OCI-LY1 (cell line): ENCODE data around the gene TECTB.

Experiments
- H2AFZ ChIP-seq: fragments of 200-600 bp; sonication (generic), shearing (Covaris generic); 2 replicates; pipeline ENCODE4 v1.6.0; 2014; ENCODE audit warnings: antibody characterized with exemption, mild to moderate bottlenecking, low read length
- H3F3A ChIP-seq: fragments of 200-600 bp; sonication (generic), shearing (Covaris generic); 2 replicates; pipeline ENCODE4 v1.6.0; 2014; ENCODE audit warnings: mild to moderate bottlenecking, antibody characterized with exemption, low read length, moderate library complexity; ENCODE audit not compliant: insufficient read depth
- H3K27ac ChIP-seq: fragments of 200-600 bp; sonication (generic); 2 replicates; pipeline ENCODE4 v1.5.1; 2014; ENCODE audit warnings: low read length, mixed run types, mild to moderate bottlenecking, low read depth; ENCODE audit not compliant: poor library complexity, severe bottlenecking
- H3K27me3 ChIP-seq: fragments of 200-600 bp; sonication (generic); 2 replicates; pipeline ENCODE4 v1.6.0; 2014; ENCODE audit warnings: antibody characterized with exemption, mild to moderate bottlenecking, low read length, moderate library complexity; ENCODE audit not compliant: insufficient read depth
- H3K36me3 ChIP-seq: fragments of 200-600 bp; sonication (generic); 2 replicates; pipeline ENCODE4 v1.6.1; 2014; ENCODE audit warnings: mild to moderate bottlenecking, antibody characterized with exemption, low read length, moderate library complexity, mixed read lengths; ENCODE audit not compliant: insufficient read depth
- H3K4me1 ChIP-seq: fragments of 200-600 bp; sonication (generic); 2 replicates; pipeline ENCODE4 v1.5.1; 2014; ENCODE audit warnings: mild to moderate bottlenecking, low read length, moderate library complexity; ENCODE audit not compliant: insufficient read depth, severe bottlenecking
- H3K4me2 ChIP-seq: fragments of 200-600 bp; sonication (generic), shearing (Covaris generic); 2 replicates; pipeline ENCODE4 v1.6.1; 2014; ENCODE audit warnings: low read length
- H3K4me3 ChIP-seq: fragments of 200-600 bp; sonication (generic); 2 replicates; pipeline ENCODE4 v1.5.1; 2014; ENCODE audit warnings: low read length, low read depth, mild to moderate bottlenecking, mixed read lengths; ENCODE audit not compliant: poor library complexity, severe bottlenecking
- H3K79me2 ChIP-seq: fragments of 200-600 bp; shearing (Covaris generic); 2 replicates; pipeline ENCODE4 v1.6.1; 2016; ENCODE audit warnings: mixed run types, low read length, mixed read lengths; ENCODE audit not compliant: insufficient read depth
- H3K9ac ChIP-seq: fragments of 200-600 bp; sonication (generic), shearing (Covaris generic); 2 replicates; pipeline ENCODE4 v1.6.1; 2014; ENCODE audit warnings: mild to moderate bottlenecking, low read length, mixed read lengths
- H3K9me2 ChIP-seq: fragments of 200-600 bp; sonication (generic), shearing (Covaris generic); 2 replicates; pipeline ENCODE4 v1.6.1; 2014; ENCODE audit warnings: low read depth, mild to moderate bottlenecking, low read length, mixed read lengths
- H3K9me3 ChIP-seq: fragments of 200-600 bp; shearing (Covaris generic); 2 replicates; pipeline ENCODE4 v1.6.1; 2014; ENCODE audit warnings: low read length, mixed read lengths
- H4K20me1 ChIP-seq: fragments of 200-600 bp; sonication (generic), shearing (Covaris generic); 2 replicates; pipeline ENCODE4 v1.6.0; 2016; ENCODE audit warnings: mild to moderate bottlenecking, low read length; ENCODE audit not compliant: insufficient read depth
- CTCF ChIP-seq: fragments of 200-600 bp; sonication (generic), shearing (Covaris generic); IDR thresholded peaks from 2 replicates; pipeline ENCODE4 v1.5.1; 2017; ENCODE audit warnings: mild to moderate bottlenecking, antibody characterized with exemption, low read length, moderate library complexity, mixed read lengths
- EZH2 ChIP-seq: fragments of 200-600 bp; sonication (generic), shearing (Covaris generic); IDR thresholded peaks from 2 replicates; pipeline ENCODE4 v1.8.0; 2017; ENCODE audit warnings: borderline replicate concordance, mixed run types, mild to moderate bottlenecking, antibody characterized with exemption, low read length, moderate library complexity, mixed read lengths

The TECTB gene

DNA sequence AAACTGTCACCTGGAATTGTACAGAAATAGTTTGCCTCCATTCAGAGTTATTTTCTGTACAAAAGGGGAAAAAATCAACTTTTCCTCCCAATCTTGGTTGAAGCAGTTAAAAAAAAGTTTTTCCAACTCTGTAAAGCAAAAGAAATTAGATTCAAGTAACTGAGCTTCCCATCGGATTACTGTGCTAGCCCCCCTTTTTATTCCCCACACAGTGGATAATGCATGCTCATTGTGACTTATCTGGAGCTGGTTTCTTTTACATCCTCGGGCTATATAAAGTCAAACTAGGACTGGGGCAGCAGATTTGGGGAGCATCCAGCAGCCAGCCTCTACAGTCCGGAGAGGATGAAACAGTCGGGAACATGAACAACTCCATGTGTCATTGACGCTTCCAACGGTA, at the start of gene TECTB:
Gene TECTB, plus strand, starts transcription at position 301 of the 400 bp plus-strand sequence. CDS start 335 bp downstream, outside the sequence.
- no peaks in the 10 kb centered on the region for H3F3A ChIP-seq
- no peaks in the 10 kb centered on the region for H4K20me1 ChIP-seq
- H3K27ac ChIP-seq: no peak within 1 kb of the TSS
- no peaks in the 10 kb centered on the region for H3K4me1 ChIP-seq
- no peaks in the 10 kb centered on the region for H3K36me3 ChIP-seq
- H2AFZ ChIP-seq: no peak within 1 kb of the TSS
- no peaks in the 10 kb centered on the region for H3K9me3 ChIP-seq
- H3K4me3 ChIP-seq: no peak within 1 kb of the TSS
- no peaks in the 10 kb centered on the region for H3K9me2 ChIP-seq
- no peaks in the 10 kb centered on the region for H3K79me2 ChIP-seq
- no peak within 1 kb of the TSS for H3K9ac ChIP-seq
- H3K4me2 ChIP-seq: no peak within 1 kb of the TSS
- TF ChIP-seq CTCF: no peak
- no peak for TF ChIP-seq EZH2
- H3K27me3 ChIP-seq: no peaks in the 10 kb centered on the region

- Histone ChIP-seq H3K79me2 (no peaks in the 10 kb centered on the region), H3K27me3 (no peaks in the 10 kb centered on the region; the same call in 1 of the 2 replicates), H3K27ac (no peak overlapping the region), H3K4me1 (no peaks in the 10 kb centered on the region), H3K36me3 (no peaks in the 10 kb centered on the region), H3K4me3 (no peak overlapping the region), H3K4me2 (no peak overlapping the region), H3F3A (no peaks in the 10 kb centered on the region), H3K9ac (no peak overlapping the region), H2AFZ (no peak overlapping the region), H3K9me2 (no peaks in the 10 kb centered on the region), H3K9me3 (no peaks in the 10 kb centered on the region; the same call in 1 of the 2 replicates), H4K20me1 (no peaks in the 10 kb centered on the region)
- TF ChIP-seq CTCF: no peak
These were observed 48.1 kb upstream of the TECTB start for GRCh38 chr10:112235141-112235540.

DNA sequence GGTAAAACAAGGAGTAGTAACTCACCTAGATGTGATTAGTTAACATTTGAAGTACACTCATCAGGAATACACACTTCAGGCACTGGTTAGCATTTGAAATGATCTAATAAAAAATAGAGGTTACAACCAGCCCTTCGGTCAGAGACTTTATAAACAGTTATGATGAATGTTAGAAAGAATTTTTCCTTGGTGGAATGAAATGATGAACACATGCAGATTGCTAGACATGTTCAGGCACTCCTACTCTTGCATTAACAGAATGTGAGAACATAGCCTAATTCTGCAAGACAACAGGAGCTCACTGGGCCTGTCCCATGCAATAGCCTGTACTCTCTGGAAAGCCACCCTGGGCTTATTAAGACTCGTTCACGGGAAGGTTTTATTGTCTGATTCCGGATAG, 47.3 kb upstream of the TECTB start:
- H3K79me2 ChIP-seq: no peaks in the 10 kb centered on the region
- no peaks in the 10 kb centered on the region for H3K4me1 ChIP-seq
- H3K27ac ChIP-seq: no peak overlapping the region
- no peak overlapping the region for H2AFZ ChIP-seq
- no peak overlapping the region for H3K4me3 ChIP-seq
- H3K36me3 ChIP-seq: no peaks in the 10 kb centered on the region
- TF ChIP-seq EZH2: no peak
- no peak for TF ChIP-seq CTCF
- H3K27me3 ChIP-seq: no peaks in the 10 kb centered on the region; the same call in 1 of the 2 replicates
- no peaks in the 10 kb centered on the region; the same call in 1 of the 2 replicates for H3K9me3 ChIP-seq
- no peaks in the 10 kb centered on the region for H3K9me2 ChIP-seq
- H4K20me1 ChIP-seq: no peaks in the 10 kb centered on the region
- no peak overlapping the region for H3K9ac ChIP-seq
- no peaks in the 10 kb centered on the region for H3F3A ChIP-seq
- H3K4me2 ChIP-seq: no peak overlapping the region
